A549 (cell line): ENCODE data around the gene SNAI1. TPM values are rescaled to one million over a fixed set of nuclear protein-coding genes. Genes with fewer than 3 reads are reported as not detected.
A peak's percentile ranks its signal among the peaks of the same experiment; 100 is the strongest.
"Not testable (repeated sequence)": the region's sequence is repeated elsewhere in the genome, so short reads cannot be mapped to it uniquely, and the experiment has no call there.

ENCODE experiments used
- ATAC-seq, 2 experiments: fragments of 200-7000 bp in 1 of 2; fragments of >200 bp in 1 of 2; cut with Nextera tagmentation in 1 of 2; cut with Tn5 transposase in 1 of 2; 3 replicates each; pipeline versions ENCODE4 v1.8.0 to v1.9.1; 2018 to 2020; ENCODE audit warnings: mild to moderate bottlenecking in 1 of 2, moderate library complexity in 1 of 2
- CTCF ChIA-PET: fragments of 300-600 bp; sonication (Branson Sonifier 250); formaldehyde crosslinking; extraction: SDS; loops from one replicate; lab custom pipeline; 2021; ENCODE audit warnings: antibody characterized with exemption, inconsistent platforms; lab: Yijun Ruan, JAX
- POLR2A ChIA-PET: fragments of 350-600 bp; formaldehyde crosslinking; extraction: SDS; loops from one replicate; lab custom pipeline; 2021; ENCODE audit warnings: antibody characterized with exemption, inconsistent platforms; lab: Yijun Ruan, JAX
- DNase-seq, 2 experiments: peaks; one replicate each; pipeline versions ENCODE4 v3.0.0 to v3.0.0-alpha.2; 2011 to 2016; ENCODE audit warnings: low read depth in 1 of 2, low spot score in 1 of 2
- FAIRE-seq: peaks from 2 replicates; lab custom pipeline; 2011; peaks lifted over from hg19 to GRCh38; lab: Jason Lieb, UNC
- H3K27ac ChIP-seq, 2 experiments: fragments of >200 bp; sonication (Bioruptor Twin); formaldehyde crosslinking; 3 replicates each; pipeline ENCODE4 v1.5.1; 2016 to 2017
- H3K4me1 ChIP-seq: fragments of >200 bp; sonication (Bioruptor Twin); formaldehyde crosslinking; 3 replicates; pipeline ENCODE4 v1.6.1; 2016
- H3K4me2 ChIP-seq: fragments of >200 bp; sonication (Bioruptor Twin); formaldehyde crosslinking; 3 replicates; pipeline ENCODE4 v1.6.1; 2016
- H3K4me3 ChIP-seq: fragments of >200 bp; sonication (Bioruptor Twin); formaldehyde crosslinking; 3 replicates; pipeline ENCODE4 v1.5.1; 2016
- H3K9me3 ChIP-seq: fragments of >200 bp; sonication (Bioruptor Twin); formaldehyde crosslinking; 3 replicates; pipeline ENCODE4 v1.6.1; 2016
- BCL3 ChIP-seq: fragments of >200 bp; sonication (Bioruptor Twin); formaldehyde crosslinking; IDR thresholded peaks from 3 replicates; pipeline ENCODE4 v1.6.1; 2016
- CBX8 ChIP-seq: fragments of 200-600 bp; sonication (generic); IDR thresholded peaks from 2 replicates; pipeline ENCODE4 v1.6.1; 2016
- CHD2 ChIP-seq: fragments of 150-350 bp; IDR thresholded peaks from 2 replicates; pipeline ENCODE4 v1.6.1; 2014; ENCODE audit warnings: low read length; ENCODE audit not compliant: partially characterized antibody
- CTCF ChIP-seq: fragments of >200 bp; sonication (Bioruptor Twin); formaldehyde crosslinking; IDR thresholded peaks from 3 replicates; pipeline ENCODE4 v1.5.1; 2016
- EHMT2 ChIP-seq: fragments of 200-600 bp; sonication (generic); IDR thresholded peaks from 2 replicates; pipeline ENCODE4 v1.6.1; 2016; ENCODE audit warnings: antibody characterized with exemption, low read depth, mild to moderate bottlenecking, moderate library complexity
- GATA3 ChIP-seq: IDR thresholded peaks from 2 replicates; pipeline ENCODE4 v1.6.1; 2012; ENCODE audit warnings: borderline replicate concordance
- HOXA7 ChIP-seq: fragments of 250-450 bp; sonication (Bioruptor Pico); IDR thresholded peaks from 2 replicates; pipeline ENCODE4 v1.5.0; 2020; ENCODE audit warnings: mild to moderate bottlenecking, moderate library complexity
- HOXB5 ChIP-seq: fragments of 250-450 bp; sonication (Bioruptor Pico); IDR thresholded peaks from 2 replicates; pipeline ENCODE4 v1.5.0; 2020; ENCODE audit warnings: mild to moderate bottlenecking, moderate library complexity
- JUN ChIP-seq, 2 experiments: fragments of >200 bp; sonication (Bioruptor Twin); formaldehyde crosslinking; IDR thresholded peaks; 2 replicates in 1 of 2; 3 replicates in 1 of 2; pipeline ENCODE4 v1.6.1; 2016 to 2017
- KDM1A ChIP-seq: fragments of 200-600 bp; sonication (generic); IDR thresholded peaks from 2 replicates; pipeline ENCODE4 v1.6.1; 2016; ENCODE audit warnings: low read depth, mild to moderate bottlenecking
- PBX3 ChIP-seq: IDR thresholded peaks from 2 replicates; pipeline ENCODE4 v1.6.1; 2012
- PHF8 ChIP-seq: fragments of 200-600 bp; sonication (generic); IDR thresholded peaks from 2 replicates; pipeline ENCODE4 v1.6.1; 2016; ENCODE audit warnings: low read depth, mild to moderate bottlenecking, antibody characterized with exemption, moderate library complexity, borderline replicate concordance
- POLR2AphosphoS2 ChIP-seq: conservative IDR thresholded peaks from 2 replicates; pipeline ENCODE4 v1.6.1; 2012; ENCODE audit warnings: low read length, improper control_type of control experiment, inconsistent platforms
- RAD21 ChIP-seq, 2 experiments: fragments of >200 bp in 1 of 2; sonication (Bioruptor Twin) in 1 of 2; formaldehyde crosslinking in 1 of 2; IDR thresholded peaks in 1 of 2; conservative IDR thresholded peaks in 1 of 2; 2 replicates in 1 of 2; 3 replicates in 1 of 2; pipeline ENCODE4 v1.6.1; 2012 to 2018; ENCODE audit warnings: inconsistent platforms in 1 of 2
- RARB ChIP-seq: fragments of 250-450 bp; sonication (Bioruptor Pico); IDR thresholded peaks from 2 replicates; pipeline ENCODE4 v1.8.0; 2021; ENCODE audit warnings: mild to moderate bottlenecking, moderate library complexity
- RCOR1 ChIP-seq: fragments of 150-350 bp; IDR thresholded peaks from 2 replicates; pipeline ENCODE4 v1.6.1; 2014; ENCODE audit warnings: antibody characterized with exemption, low read length, low read depth
- RNF2 ChIP-seq: fragments of 200-600 bp; sonication (generic); IDR thresholded peaks from 2 replicates; pipeline ENCODE4 v1.6.1; 2016; ENCODE audit warnings: low read depth, mild to moderate bottlenecking, antibody characterized with exemption, moderate library complexity, borderline replicate concordance
- SMC3 ChIP-seq: fragments of >200 bp; sonication (Bioruptor Twin); formaldehyde crosslinking; IDR thresholded peaks from 3 replicates; pipeline ENCODE4 v1.6.1; 2018; ENCODE audit warnings: inconsistent platforms
- ZSCAN20 ChIP-seq: fragments of 250-450 bp; sonication (Bioruptor Pico); IDR thresholded peaks from 2 replicates; pipeline ENCODE4 v1.8.0; 2022; ENCODE audit warnings: mild to moderate bottlenecking, moderate library complexity
- WGBS: methylation state at CpG from one replicate; pipeline ENCODE4 v1.1.6; 2017; ENCODE audit errors: missing lambda C conversion rate; 5-methylcytosine and 5-hydroxymethylcytosine counted together
- polyA plus RNA-seq, 4 experiments: library from polyadenylated mRNA; depleted of rRNA in 3 of 4; stranded (reverse); fragments of >200 nt; fragmentation: RNase III in 1 of 4; extraction: RNeasy Plus Mini Kit Qiagen cat#74134 plus additional on column Dnase treatment in 1 of 4; gene quantifications; 2 replicates in 3 of 4; 3 replicates in 1 of 4; pipeline ENCODE4 v1.2.3, GENCODE V29; 2011 to 2017

Gene SNAI1
- polyA plus RNA-seq, 2 of the 4 experiments (the other 2 are of a cell fraction), result 7.0 to 11.1 TPM

- H3K27ac ChIP-seq, H3K4me2 ChIP-seq, H3K4me3 ChIP-seq, POLR2A ChIA-PET, H3K4me1 ChIP-seq, H3K9me3 ChIP-seq, FAIRE-seq, ATAC-seq: not testable (repeated sequence)
- WGBS, result 93% methylated on average over 10 of the region's 12 CpGs
- peak in 1 of 2 experiments; percentile 52 for DNase-seq
- CTCF ChIA-PET, result interaction anchor here (1.1 to 3.4 kb wide), 6 partner anchors 8 to 128 kb away, joined by 3 to 17 read pairs (median 4); no protein-coding TSS in a partner anchor
Observed at GRCh38 chr20:49957089-49957938, 25.5 kb upstream of the SNAI1 start.

GRCh38 chr20:49961413-49961812 lies 21.4 kb upstream of the SNAI1 start:
- ChIA-PET POLR2A (interaction anchor here (0.7 kb wide), 1 partner anchor 75 kb away, joined by 4 read pairs; no protein-coding TSS in a partner anchor), CTCF (interaction anchor here (0.7 to 11.4 kb wide), 2 partner anchors 19 to 548 kb away, joined by 3 to 90 read pairs; no protein-coding TSS in a partner anchor)
- FAIRE-seq (no peak), ATAC-seq (no peak), DNase-seq (no peak)
- Histone ChIP-seq H3K4me1 (peaks cover 7% of the 10 kb centered on the region; the same call in 2 of the 3 replicates), H3K27ac (no peak overlapping the region), H3K9me3 (no peaks in the 10 kb centered on the region), H3K4me2 (no peak overlapping the region), H3K4me3 (no peak overlapping the region)
- no peak for TF ChIP-seq EHMT2
- no peak for TF ChIP-seq JUN (IDR thresholded peaks at IDR 0.05)
- no peak for TF ChIP-seq RNF2
- TF ChIP-seq RCOR1, result no peak
- TF ChIP-seq POLR2AphosphoS2, result no peak
- no peak for TF ChIP-seq ZSCAN20
- no peak for TF ChIP-seq KDM1A
- no peak for TF ChIP-seq CHD2
- no peak for TF ChIP-seq HOXB5 (CRISPR knock-in tag)
- no peak for TF ChIP-seq PBX3
- WGBS, result 72% methylated on average over 4 of the region's 4 CpGs

- DNase-seq (peak; percentile 78 to 85), FAIRE-seq (no peak), ATAC-seq (peak; percentile 94 to 95)
- Histone ChIP-seq H3K27ac (no peak overlapping the region; a peak in 1 of 6 replicates), H3K4me1 (peaks cover 25% of the 10 kb centered on the region), H3K9me3 (no peaks in the 10 kb centered on the region), H3K4me2 (no peak overlapping the region), H3K4me3 (no peak overlapping the region)
- WGBS, result 69% methylated on average over 5 of the region's 5 CpGs
- POLR2A ChIA-PET, result no interaction called here
- CTCF ChIA-PET, result interaction anchor here (0.5 to 11.4 kb wide), 21 partner anchors 8 to 213 kb away, joined by 3 to 90 read pairs (median 4); partner anchors contain the start of gene RNF114
- TF ChIP-seq PHF8, result no peak
- TF ChIP-seq BCL3, result no peak
- TF ChIP-seq CTCF, result peak; percentile 55
- no peak for TF ChIP-seq GATA3
- no peak for TF ChIP-seq RARB
- no peak for TF ChIP-seq CBX8
- TF ChIP-seq RAD21 (conservative IDR thresholded peaks at IDR 0.05 in 1 of 2, IDR thresholded peaks at IDR 0.05 in 1 of 2), result peak; percentile 34 to 47; a peak in 4 of 5 replicates
- TF ChIP-seq HOXA7, result no peak
- TF ChIP-seq SMC3, result peak; percentile 18; the same call in 1 of the 3 replicates
Observed at GRCh38 chr20:49964964-49965780, 17.6 kb upstream of the SNAI1 start.
